GM18502 (cell line): ENCODE results near the gene LNPK.
"Not testable (repeated sequence)": the region's sequence is repeated elsewhere in the genome, so short reads cannot be mapped to it uniquely, and the experiment has no call there.

Experiments used
- ATAC-seq: cut with Tn5 transposase; IDR thresholded peaks from one replicate; pipeline ENCODE4 v1.9.1; 2021; ENCODE audit warnings: mild to moderate bottlenecking; ENCODE audit not compliant: unreplicated experiment, poor library complexity

Gene LNPK

GRCh38 chr2:175976391-175977157, 25.5 kb downstream of the LNPK start:
- no peak for ATAC-seq

- ATAC-seq, result no peak
Observed at GRCh38 chr2:175973373-175973772, 28.7 kb downstream of the LNPK start.

GRCh38 chr2:175966839-175967238, 35.2 kb downstream of the LNPK start:
- no peak for ATAC-seq

- ATAC-seq, result no peak
Observed at GRCh38 chr2:175965773-175966172, 36.3 kb downstream of the LNPK start.

- ATAC-seq, result no peak
Observed at GRCh38 chr2:175964195-175964594, 37.9 kb downstream of the LNPK start.

- not testable (repeated sequence) for ATAC-seq
Observed at GRCh38 chr2:175963171-175963570, 38.9 kb downstream of the LNPK start.

- no peak for ATAC-seq
Observed at GRCh38 chr2:175957845-175958244, 44.2 kb downstream of the LNPK start.

- ATAC-seq, result no peak
Observed at GRCh38 chr2:175955136-175955535, 46.9 kb downstream of the LNPK start.

GRCh38 chr2:175950512-175950911, 51.6 kb downstream of the LNPK start:
- no peak for ATAC-seq

GRCh38 chr2:175948191-175948590, 53.9 kb downstream of the LNPK start:
- no peak for ATAC-seq

GRCh38 chr2:175947073-175947472, 55.0 kb downstream of the LNPK start:
- no peak for ATAC-seq

GRCh38 chr2:175941699-175942098, 60.4 kb downstream of the LNPK start:
- no peak for ATAC-seq

GRCh38 chr2:175937216-175937615, 64.9 kb downstream of the LNPK start:
- no peak for ATAC-seq

GRCh38 chr2:175935289-175936181, 66.5 kb downstream of the LNPK start:
- ATAC-seq, result no peak

- no peak for ATAC-seq
Observed at GRCh38 chr2:175932675-175933074, 69.4 kb downstream of the LNPK start.

- no peak for ATAC-seq
Observed at GRCh38 chr2:175931805-175932204, 70.3 kb downstream of the LNPK start.

GRCh38 chr2:175930504-175930903, 71.6 kb downstream of the LNPK start:
- no peak for ATAC-seq

GRCh38 chr2:175929850-175930249, 72.2 kb downstream of the LNPK start:
- ATAC-seq, result no peak

- no peak for ATAC-seq
Observed at GRCh38 chr2:175926272-175926671, 75.8 kb downstream of the LNPK start.

- no peak for ATAC-seq
Observed at GRCh38 chr2:175922160-175922559, 79.9 kb downstream of the LNPK start.

- ATAC-seq, result no peak
Observed at GRCh38 chr2:175918935-175919334, 83.1 kb downstream of the LNPK start.
